Transverse colon (tissue), 4 donors: ENCODE measurements around the gene OR2AJ1. TPM values are rescaled to one million over a fixed set of nuclear protein-coding genes. Genes with fewer than 3 reads are reported as not detected.

ENCODE experiments used
- DNase-seq: peaks from one replicate; pipeline ENCODE4 v3.0.0-alpha.2; 2019
- H3K27ac ChIP-seq, 4 donors: fragments of 200-600 bp; sonication (generic); 2 replicates each; pipeline ENCODE4 v1.5.1; 2016 to 2018; ENCODE audit warnings: inconsistent platforms in 4 of 4
- H3K27me3 ChIP-seq: fragments of 200-600 bp; sonication (generic); 2 replicates; pipeline ENCODE4 v1.5.1; 2017; ENCODE audit warnings: inconsistent platforms
- H3K36me3 ChIP-seq, 4 donors: fragments of 200-600 bp; sonication (generic); 2 replicates each; pipeline ENCODE4 v1.5.1; 2017 to 2019; ENCODE audit warnings: inconsistent platforms in 4 of 4
- H3K4me1 ChIP-seq, 4 donors: fragments of 200-600 bp; sonication (generic); 2 replicates each; pipeline ENCODE4 v1.5.1; 2017 to 2020; ENCODE audit warnings: inconsistent platforms in 4 of 4
- H3K4me3 ChIP-seq, 4 donors: fragments of 200-600 bp; sonication (generic); 1 replicate in 1 of 4; 2 replicates in 3 of 4; pipeline versions ENCODE4 v1.5.1 to v1.6.1; 2017 to 2019; ENCODE audit warnings: inconsistent platforms in 4 of 4
- H3K9me3 ChIP-seq, 2 donors: fragments of 200-600 bp; sonication (generic); 2 replicates each; pipeline ENCODE4 v1.5.1; 2017 to 2019; ENCODE audit warnings: inconsistent platforms in 2 of 2
- EP300 ChIP-seq: sonication (generic); formaldehyde crosslinking; IDR thresholded peaks from one replicate; pipeline ENCODE4 v1.6.1; 2017; ENCODE audit warnings: antibody characterized with exemption, low read depth
- POLR2A ChIP-seq: fragments of 450-650 bp; IDR thresholded peaks from one replicate; pipeline ENCODE4 v1.6.1; 2016; ENCODE audit warnings: antibody characterized with exemption, mild to moderate bottlenecking, moderate library complexity
- POLR2AphosphoS5 ChIP-seq, 3 donors: sonication (generic); formaldehyde crosslinking; IDR thresholded peaks; one replicate each; pipeline ENCODE4 v1.6.1; 2016; ENCODE audit warnings: antibody characterized with exemption in 3 of 3
- WGBS, 2 donors: methylation state at CpG; one replicate each; pipeline ENCODE4 v1.1.5; 2018; ENCODE audit warnings: low coverage in 1 of 2; 5-methylcytosine and 5-hydroxymethylcytosine counted together
- in situ Hi-C, 4 donors: fragments of 200-750 bp; cut with MboI; loops; one replicate each; pipeline versions ENCODE4 v1.15.0 to v1.15.1; 2017; ENCODE audit warnings: low sequenced_read_pairs in 3 of 4, low pct_ligation_motif_present in 1 of 4, low pct_unique_long_range_greater_than_20kb in 1 of 4
- intact Hi-C: fragments of 100-400 bp; cut with DNase I; formaldehyde crosslinking; loops from one replicate; pipeline ENCODE4 v1.15.1; 2023; ENCODE audit warnings: low total_unique reads
- total RNA-seq, 4 donors: library from RNA; depleted of rRNA; stranded (reverse); fragments of >200 nt; gene quantifications; one replicate each; pipeline ENCODE4 v1.1.0, GENCODE V29; 2016
- TF ChIP-seq, protein P1 (sequence below), 5 experiments: fragments of 200-600 bp in 3 of 5; fragments of 450-650 bp in 2 of 5; sonication (generic) in 3 of 5; IDR thresholded peaks; 1 replicate in 2 of 5; 2 replicates in 3 of 5; pipeline ENCODE4 v1.5.1; 2016 to 2017; ENCODE audit warnings: antibody characterized with exemption in 5 of 5, inconsistent platforms in 3 of 5, mild to moderate bottlenecking in 2 of 5, moderate library complexity in 1 of 5

OR2AJ1 gene, protein sequence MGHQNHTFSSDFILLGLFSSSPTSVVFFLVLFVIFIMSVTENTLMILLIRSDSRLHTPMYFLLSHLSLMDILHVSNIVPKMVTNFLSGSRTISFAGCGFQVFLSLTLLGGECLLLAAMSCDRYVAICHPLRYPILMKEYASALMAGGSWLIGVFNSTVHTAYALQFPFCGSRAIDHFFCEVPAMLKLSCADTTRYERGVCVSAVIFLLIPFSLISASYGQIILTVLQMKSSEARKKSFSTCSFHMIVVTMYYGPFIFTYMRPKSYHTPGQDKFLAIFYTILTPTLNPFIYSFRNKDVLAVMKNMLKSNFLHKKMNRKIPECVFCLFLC
- not detected for total RNA-seq

DNA sequence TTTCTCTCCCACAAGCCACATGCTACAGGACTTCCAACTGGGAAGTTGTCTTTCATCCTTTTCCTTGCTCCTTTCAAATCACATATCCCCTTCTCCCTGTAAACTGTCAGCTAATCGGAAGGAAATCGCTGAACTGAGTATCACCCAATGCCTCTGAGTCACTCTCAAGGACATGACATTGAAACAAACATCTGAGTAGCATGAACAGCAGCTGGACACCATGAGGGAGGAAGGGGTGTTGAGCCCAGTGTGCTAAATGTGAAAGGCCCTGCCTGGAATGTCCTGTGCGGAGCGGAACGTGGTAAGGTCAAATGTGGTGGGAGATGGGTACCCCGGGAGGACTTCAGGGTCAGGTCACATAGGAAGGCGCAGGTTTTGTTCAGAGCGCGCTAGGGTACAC is at the start of gene OR2AJ1:
Gene OR2AJ1 (plus strand): TSS at position 22 of the 400 bp plus-strand sequence. CDS start 8,880 bp downstream, outside the sequence.
- no peaks in the 10 kb centered on the region for H3K27me3 ChIP-seq
- no peak within 1 kb of the TSS for H3K4me3 ChIP-seq
- intact Hi-C loops (no loop called here), in situ Hi-C loops (no loop called here)
- no peak within 1 kb of the TSS for H3K27ac ChIP-seq
- WGBS, 2 donors: 83 to 90% methylated on average over 3 to 9 of the region's 9 CpGs
- H3K9me3 ChIP-seq: no peaks in the 10 kb centered on the region
- no peaks in the 10 kb centered on the region for H3K4me1 ChIP-seq
- TF ChIP-seq POLR2A: no peak
- no peak for TF ChIP-seq POLR2AphosphoS5 (IDR thresholded peaks at IDR 0.05)
- TF ChIP-seq EP300: no peak
- TF ChIP-seq, protein P1, sequence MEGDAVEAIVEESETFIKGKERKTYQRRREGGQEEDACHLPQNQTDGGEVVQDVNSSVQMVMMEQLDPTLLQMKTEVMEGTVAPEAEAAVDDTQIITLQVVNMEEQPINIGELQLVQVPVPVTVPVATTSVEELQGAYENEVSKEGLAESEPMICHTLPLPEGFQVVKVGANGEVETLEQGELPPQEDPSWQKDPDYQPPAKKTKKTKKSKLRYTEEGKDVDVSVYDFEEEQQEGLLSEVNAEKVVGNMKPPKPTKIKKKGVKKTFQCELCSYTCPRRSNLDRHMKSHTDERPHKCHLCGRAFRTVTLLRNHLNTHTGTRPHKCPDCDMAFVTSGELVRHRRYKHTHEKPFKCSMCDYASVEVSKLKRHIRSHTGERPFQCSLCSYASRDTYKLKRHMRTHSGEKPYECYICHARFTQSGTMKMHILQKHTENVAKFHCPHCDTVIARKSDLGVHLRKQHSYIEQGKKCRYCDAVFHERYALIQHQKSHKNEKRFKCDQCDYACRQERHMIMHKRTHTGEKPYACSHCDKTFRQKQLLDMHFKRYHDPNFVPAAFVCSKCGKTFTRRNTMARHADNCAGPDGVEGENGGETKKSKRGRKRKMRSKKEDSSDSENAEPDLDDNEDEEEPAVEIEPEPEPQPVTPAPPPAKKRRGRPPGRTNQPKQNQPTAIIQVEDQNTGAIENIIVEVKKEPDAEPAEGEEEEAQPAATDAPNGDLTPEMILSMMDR (IDR thresholded peaks at IDR 0.05): no peak
- DNase-seq: no peak
- no peaks in the 10 kb centered on the region for H3K36me3 ChIP-seq

DNA sequence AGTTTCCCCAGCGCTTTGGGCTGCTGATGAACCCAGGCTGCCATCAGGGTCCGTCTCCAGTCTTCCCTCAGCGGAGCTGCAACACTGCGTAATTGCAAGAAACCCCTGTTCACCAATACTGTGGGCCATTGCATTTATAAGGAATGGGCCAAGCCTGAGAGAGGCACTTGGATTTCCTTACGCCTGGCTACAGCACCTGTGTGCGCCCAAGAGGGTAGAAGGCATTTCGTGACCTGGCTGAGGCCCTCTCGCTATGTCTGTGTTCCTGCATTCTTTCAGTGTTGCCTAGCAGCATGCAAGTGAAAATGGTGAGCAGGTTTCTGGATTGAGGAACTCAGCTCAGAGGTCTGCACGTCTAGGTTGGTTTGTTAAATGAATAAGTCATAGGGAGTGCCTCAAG is 41.3 kb upstream of the OR2AJ1 start:
- TF ChIP-seq EP300: no peak
- TF ChIP-seq POLR2AphosphoS5 (IDR thresholded peaks at IDR 0.05): no peak
- TF ChIP-seq, protein P1 (IDR thresholded peaks at IDR 0.05): no peak
- TF ChIP-seq POLR2A: no peak
- H3K9me3 ChIP-seq: no peaks in the 10 kb centered on the region
- 90 to 95% methylated on average over 4 to 9 of the region's 9 CpGs for WGBS, 2 donors

DNA sequence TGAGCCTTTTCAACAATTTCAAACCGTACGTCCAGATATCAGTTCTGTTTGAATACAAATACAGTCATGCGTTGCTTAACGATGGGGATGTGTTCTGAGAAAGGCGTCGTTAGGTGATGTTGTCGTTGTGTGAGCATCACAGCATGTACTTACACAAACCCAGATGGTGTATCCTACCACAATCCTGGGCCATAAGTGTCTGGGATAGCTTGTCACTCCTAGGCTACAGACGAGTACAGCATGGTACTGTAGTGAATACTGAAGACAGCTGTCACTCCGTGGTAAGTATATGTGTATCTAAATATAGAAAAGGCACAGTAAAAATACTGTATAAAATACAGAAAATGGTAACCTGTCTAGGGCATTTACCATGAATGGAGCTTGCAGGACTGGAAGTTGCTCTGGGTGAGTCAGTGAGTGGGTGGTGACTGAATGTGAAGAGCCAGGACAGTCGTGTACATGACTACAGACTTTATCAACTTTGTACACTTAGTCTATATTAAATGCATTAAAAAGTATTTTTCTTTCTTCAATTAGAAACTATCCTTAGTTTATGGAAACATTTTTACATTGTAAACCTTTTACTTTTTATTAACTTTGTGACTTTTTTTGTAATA is 39.8 kb upstream of the OR2AJ1 start:
- Histone ChIP-seq H3K27ac (no peak overlapping the region), H3K27me3 (no peaks in the 10 kb centered on the region), H3K9me3 (no peaks in the 10 kb centered on the region), H3K36me3 (no peaks in the 10 kb centered on the region), H3K4me3 (no peak overlapping the region), H3K4me1 (no peaks in the 10 kb centered on the region)
- intact Hi-C loops (no loop called here), in situ Hi-C loops (no loop called here)
- WGBS, 2 donors: 89% methylated on average over 10 of the region's 10 CpGs
- TF ChIP-seq POLR2A (no peak), EP300 (no peak), POLR2AphosphoS5 (IDR thresholded peaks at IDR 0.05) (no peak)
- TF ChIP-seq, protein P1 (IDR thresholded peaks at IDR 0.05): no peak
- DNase-seq: no peak

More for the DNA sequence above, 41.3 kb upstream of the OR2AJ1 start:
- no peak overlapping the region for H3K27ac ChIP-seq
- no peaks in the 10 kb centered on the region for H3K27me3 ChIP-seq
- in situ Hi-C loops: no loop called here
- no peak overlapping the region for H3K4me3 ChIP-seq
- DNase-seq: no peak
- H3K36me3 ChIP-seq: no peaks in the 10 kb centered on the region
- intact Hi-C loops: no loop called here
- H3K4me1 ChIP-seq: no peaks in the 10 kb centered on the region

DNA sequence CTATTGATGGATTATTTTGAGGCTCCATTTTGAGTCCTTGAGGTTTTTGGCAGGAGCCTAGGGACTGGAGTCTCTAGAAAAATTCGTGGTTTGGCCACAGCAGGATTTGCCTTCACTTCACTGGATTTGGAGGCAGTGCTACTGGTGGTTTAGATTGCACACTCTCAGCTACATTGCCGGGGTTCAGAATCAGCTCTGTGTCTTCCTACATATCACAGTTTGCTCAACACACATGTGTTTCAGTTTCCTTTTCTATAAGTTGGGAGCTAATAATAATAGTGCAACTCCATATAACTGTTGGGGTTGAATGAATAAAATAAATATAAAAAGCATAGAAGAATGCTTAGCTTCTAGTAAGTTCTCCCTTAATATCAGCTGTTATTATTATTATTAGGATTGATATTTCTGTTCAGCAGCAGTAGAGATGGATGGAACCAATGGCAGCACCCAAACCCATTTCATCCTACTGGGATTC is 29.5 kb upstream of the OR2AJ1 start, which contains the start of gene OR2W3:
Gene OR2W3 (plus strand): TSS at position 425 of the 475 bp plus-strand sequence. CDS start 0 bp downstream, at position 425.
- DNase-seq: no peak
- no peaks in the 10 kb centered on the region for H3K27me3 ChIP-seq
- peaks cover 0 to 5% of the 10 kb centered on the region in 2 donors for H3K9me3 ChIP-seq
- no peak within 1 kb of the TSS for H3K27ac ChIP-seq
- TF ChIP-seq EP300 (no peak), POLR2AphosphoS5 (IDR thresholded peaks at IDR 0.05) (no peak), POLR2A (no peak)
- TF ChIP-seq, protein P1 (IDR thresholded peaks at IDR 0.05): no peak
- H3K36me3 ChIP-seq: no peaks in the 10 kb centered on the region
- H3K4me3 ChIP-seq: no peak within 1 kb of the TSS
- intact Hi-C loops: no loop called here
- WGBS, 2 donors: 20 to 34% methylated on average over 2 of the region's 2 CpGs
- in situ Hi-C loops: no loop called here
- no peaks in the 10 kb centered on the region for H3K4me1 ChIP-seq
